Large intestine (tissue), 3 donors: ENCODE data around the gene RBP5. TPM values are rescaled to one million over a fixed set of nuclear protein-coding genes. Genes with fewer than 3 reads are reported as not detected.

Experiments used
- DNase-seq, 2 donors: peaks; one replicate each; pipeline versions ENCODE4 v3.0.0 to v3.0.0-alpha.2; 2013
- H3K27ac ChIP-seq: one replicate; pipeline ENCODE4 v1.5.1; 2013; ENCODE audit warnings: low read length
- H3K27me3 ChIP-seq: 2 replicates; pipeline ENCODE4 v1.6.1; 2013; ENCODE audit warnings: low read length; ENCODE audit not compliant: control insufficient read depth, insufficient read depth
- H3K36me3 ChIP-seq: 2 replicates; pipeline ENCODE4 v1.6.1; 2013; ENCODE audit warnings: low read length; ENCODE audit not compliant: control insufficient read depth, insufficient read depth
- H3K4me1 ChIP-seq: one replicate; pipeline ENCODE4 v1.6.1; 2013; ENCODE audit warnings: low read length; ENCODE audit not compliant: control insufficient read depth, insufficient read depth
- H3K4me3 ChIP-seq: one replicate; pipeline ENCODE4 v1.5.1; 2013; ENCODE audit warnings: low read length
- H3K9me3 ChIP-seq: one replicate; pipeline ENCODE4 v1.6.1; 2013; ENCODE audit warnings: mild to moderate bottlenecking, low read depth, low read length, moderate library complexity; ENCODE audit not compliant: control insufficient read depth
- WGBS: methylation state at CpG from one replicate; pipeline ENCODE4 v1.1.5; 2013; ENCODE audit warnings: low lambda C conversion rate; ENCODE audit not compliant: insufficient coverage; 5-methylcytosine and 5-hydroxymethylcytosine counted together
- polyA plus RNA-seq: library from polyadenylated mRNA; unstranded; fragments of 120-200 nt; gene quantifications from one replicate; pipeline ENCODE4 v1.2.1, GENCODE V29; 2013

RBP5 gene
- polyA plus RNA-seq, 1 donor = 25.7 TPM

- Histone ChIP-seq H3K36me3 (peaks cover 48% of the 10 kb centered on the region), H3K27me3 (no peaks in the 10 kb centered on the region), H3K4me1 (no peaks in the 10 kb centered on the region), H3K9me3 (no peaks in the 10 kb centered on the region), H3K4me3 (no peak overlapping the region), H3K27ac (no peak overlapping the region)
- WGBS = no CpG with 5 or more reads among the region's 7 CpGs
- peak in 1 of 2 donors; percentile 43 for DNase-seq
Observed at GRCh38 chr12:7146906-7147305, 18.2 kb upstream of the RBP5 start.

GRCh38 chr12:7146228-7146627 lies 17.5 kb upstream of the RBP5 start:
- no CpG with 5 or more reads among the region's 7 CpGs for WGBS
- peaks cover 49% of the 10 kb centered on the region for H3K36me3 ChIP-seq
- no peak for DNase-seq

GRCh38 chr12:7145671-7146070 lies 17.0 kb upstream of the RBP5 start:
- DNase-seq = no peak
- Histone ChIP-seq H3K4me3 (no peak overlapping the region), H3K4me1 (no peaks in the 10 kb centered on the region), H3K36me3 (peaks cover 48% of the 10 kb centered on the region), H3K27ac (no peak overlapping the region), H3K27me3 (no peaks in the 10 kb centered on the region), H3K9me3 (no peaks in the 10 kb centered on the region)
- WGBS = no CpG with 5 or more reads among the region's 4 CpGs

More at GRCh38 chr12:7146228-7146627, 17.5 kb upstream of the RBP5 start:
- H3K27ac ChIP-seq = no peak overlapping the region
- H3K27me3 ChIP-seq = no peaks in the 10 kb centered on the region
- no peak overlapping the region for H3K4me3 ChIP-seq
- H3K9me3 ChIP-seq = no peaks in the 10 kb centered on the region
- H3K4me1 ChIP-seq = no peaks in the 10 kb centered on the region

- no CpG with 5 or more reads among the region's 11 CpGs for WGBS
- no peak overlapping the region for H3K4me3 ChIP-seq
- H3K27ac ChIP-seq = no peak overlapping the region
- H3K36me3 ChIP-seq = peaks cover 40% of the 10 kb centered on the region
- no peaks in the 10 kb centered on the region for H3K4me1 ChIP-seq
- no peaks in the 10 kb centered on the region for H3K27me3 ChIP-seq
- H3K9me3 ChIP-seq = no peaks in the 10 kb centered on the region
- no peak for DNase-seq
Observed at GRCh38 chr12:7144414-7145120, 15.9 kb upstream of the RBP5 start.

- WGBS = no CpG with 5 or more reads among the region's 7 CpGs
- Histone ChIP-seq H3K27me3 (no peaks in the 10 kb centered on the region), H3K4me3 (no peak overlapping the region), H3K36me3 (peaks cover 34% of the 10 kb centered on the region), H3K9me3 (no peaks in the 10 kb centered on the region), H3K4me1 (no peaks in the 10 kb centered on the region), H3K27ac (no peak overlapping the region)
- DNase-seq = no peak
Observed at GRCh38 chr12:7143564-7143963, 14.9 kb upstream of the RBP5 start.

- Histone ChIP-seq H3K9me3 (no peaks in the 10 kb centered on the region), H3K4me3 (no peak overlapping the region), H3K4me1 (no peaks in the 10 kb centered on the region), H3K27ac (no peak overlapping the region), H3K36me3 (peaks cover 36% of the 10 kb centered on the region), H3K27me3 (no peaks in the 10 kb centered on the region)
- no peak for DNase-seq
- 100% methylated on average over 2 of the region's 18 CpGs for WGBS
Observed at GRCh38 chr12:7142809-7143465, 14.2 kb upstream of the RBP5 start.

GRCh38 chr12:7142056-7142644 lies 13.5 kb upstream of the RBP5 start:
- Histone ChIP-seq H3K27ac (no peak overlapping the region), H3K4me1 (no peaks in the 10 kb centered on the region), H3K9me3 (no peaks in the 10 kb centered on the region), H3K4me3 (no peak overlapping the region), H3K27me3 (no peaks in the 10 kb centered on the region), H3K36me3 (peaks cover 42% of the 10 kb centered on the region)
- DNase-seq = no peak
- WGBS = 100% methylated on average over 1 of the region's 5 CpGs

GRCh38 chr12:7141351-7142005 lies 12.8 kb upstream of the RBP5 start:
- H3K4me1 ChIP-seq = no peaks in the 10 kb centered on the region
- H3K27ac ChIP-seq = no peak overlapping the region
- WGBS = no CpG with 5 or more reads among the region's 7 CpGs
- no peaks in the 10 kb centered on the region for H3K9me3 ChIP-seq
- no peak overlapping the region for H3K4me3 ChIP-seq
- peaks cover 45% of the 10 kb centered on the region for H3K36me3 ChIP-seq
- H3K27me3 ChIP-seq = no peaks in the 10 kb centered on the region
- no peak for DNase-seq

- DNase-seq = no peak
- peaks cover 7% of the 10 kb centered on the region for H3K4me1 ChIP-seq
- no peaks in the 10 kb centered on the region for H3K9me3 ChIP-seq
- no peaks in the 10 kb centered on the region for H3K27me3 ChIP-seq
- 100% methylated on average over 1 of the region's 2 CpGs for WGBS
- H3K4me3 ChIP-seq = no peak overlapping the region
- no peak overlapping the region for H3K27ac ChIP-seq
- peaks cover 63% of the 10 kb centered on the region for H3K36me3 ChIP-seq
Observed at GRCh38 chr12:7139200-7139599, 10.5 kb upstream of the RBP5 start.

GRCh38 chr12:7137908-7138307 lies 9.2 kb upstream of the RBP5 start:
- DNase-seq = no peak
- WGBS = no CpG with 5 or more reads among the region's 4 CpGs
- Histone ChIP-seq H3K9me3 (no peaks in the 10 kb centered on the region), H3K36me3 (peaks cover 65% of the 10 kb centered on the region), H3K27ac (no peak overlapping the region), H3K27me3 (no peaks in the 10 kb centered on the region), H3K4me3 (no peak overlapping the region), H3K4me1 (peaks cover 12% of the 10 kb centered on the region)
